Measurements from ENCODE around the gene SOX13.

The SOX13 gene

GRCh38 chr1:204051718-204052117 lies 21.2 kb upstream of the SOX13 start:
- no peak overlapping the region for H3K4me2 ChIP-seq
- H3K4me3 ChIP-seq: no peak overlapping the region
- H4K20me1 ChIP-seq: no peaks in the 10 kb centered on the region
- no peaks in the 10 kb centered on the region for H3K9me3 ChIP-seq (replicated peaks in 1 of 11)
- no peak overlapping the region for H3K9ac ChIP-seq
- TF ChIP-seq Cebpa-rat (IDR thresholded peaks at IDR 0.05): no peak
- H3K27me3 ChIP-seq: no peaks in the 10 kb centered on the region
- no peak overlapping the region for H3K27ac ChIP-seq
- peaks cover 0 to 11% (median 0%) of the 10 kb centered on the region in 10 experiments; a peak in 6 of 20 replicates for H3K4me1 ChIP-seq
- no peaks in the 10 kb centered on the region for H3K36me3 ChIP-seq

GRCh38 chr1:204053893-204054292 lies 19.0 kb upstream of the SOX13 start:
- H3K9ac ChIP-seq: no peak overlapping the region
- no peaks in the 10 kb centered on the region for H3K27me3 ChIP-seq
- peaks cover 0 to 31% (median 8%) of the 10 kb centered on the region in 10 experiments; a peak in 11 of 20 replicates for H3K4me1 ChIP-seq
- H3K4me3 ChIP-seq: no peak overlapping the region
- no peak overlapping the region for H3K4me2 ChIP-seq
- no peaks in the 10 kb centered on the region for H3K9me3 ChIP-seq (replicated peaks in 1 of 11)
- no peaks in the 10 kb centered on the region; a peak in 1 of 22 replicates for H4K20me1 ChIP-seq
- H3K36me3 ChIP-seq: no peaks in the 10 kb centered on the region
- TF ChIP-seq Cebpa-rat (IDR thresholded peaks at IDR 0.05): no peak
- no peak overlapping the region for H3K27ac ChIP-seq

GRCh38 chr1:204059970-204060369 lies 12.9 kb upstream of the SOX13 start:
- no peak for TF ChIP-seq Cebpa-rat (IDR thresholded peaks at IDR 0.05)
- no peak overlapping the region for H3K27ac ChIP-seq

GRCh38 chr1:204062106-204062505 lies 10.8 kb upstream of the SOX13 start:
- Histone ChIP-seq H3K4me2 (no peak overlapping the region), H4K20me1 (no peaks in the 10 kb centered on the region; a peak in 1 of 22 replicates), H3K4me3 (no peak overlapping the region), H3K9ac (no peak overlapping the region), H3K27ac (no peak overlapping the region), H3K9me3 (replicated peaks in 1 of 11) (no peaks in the 10 kb centered on the region), H3K4me1 (peaks cover 17 to 30% (median 23%) of the 10 kb centered on the region in 10 experiments), H3K36me3 (no peaks in the 10 kb centered on the region), H3K27me3 (no peaks in the 10 kb centered on the region)
- no peak for TF ChIP-seq Cebpa-rat (IDR thresholded peaks at IDR 0.05)

More at GRCh38 chr1:204059970-204060369, 12.9 kb upstream of the SOX13 start:
- Histone ChIP-seq H3K27me3 (no peaks in the 10 kb centered on the region), H3K9ac (no peak overlapping the region), H3K4me3 (no peak overlapping the region), H3K4me2 (no peak overlapping the region), H4K20me1 (no peaks in the 10 kb centered on the region; a peak in 1 of 22 replicates), H3K36me3 (no peaks in the 10 kb centered on the region), H3K4me1 (peaks cover 3 to 31% (median 12%) of the 10 kb centered on the region in 10 experiments), H3K9me3 (replicated peaks in 1 of 11) (no peaks in the 10 kb centered on the region)

- H3K4me3 ChIP-seq: no peak overlapping the region
- peaks cover 0 to 6% (median 0%) of the 10 kb centered on the region in 11 experiments; a peak in 2 of 22 replicates for H3K27me3 ChIP-seq
- peaks cover 0 to 13% (median 5%) of the 10 kb centered on the region in 11 experiments; a peak in 5 of 22 replicates for H3K9me3 ChIP-seq (replicated peaks in 1 of 11)
- H3K4me1 ChIP-seq: peaks cover 11 to 19% (median 16%) of the 10 kb centered on the region in 10 experiments
- H3K36me3 ChIP-seq: no peaks in the 10 kb centered on the region
- TF ChIP-seq Cebpa-rat (IDR thresholded peaks at IDR 0.05): no peak
- H3K27ac ChIP-seq: peak overlapping the region in 2 of 11 experiments; percentile 31 to 40; a peak in 4 of 22 replicates
- no peaks in the 10 kb centered on the region for H4K20me1 ChIP-seq
- peak overlapping the region; percentile 61 to 77 (median 67) for H3K4me2 ChIP-seq
- 0 out of 22 replicates have a peak overlapping the region, but pooled peaks of 1 of the 11 experiments have one; percentile 16 for H3K9ac ChIP-seq
Observed at GRCh38 chr1:204065174-204065985, 7.5 kb upstream of the SOX13 start.

- Histone ChIP-seq H3K9ac (no peak overlapping the region), H3K4me2 (peak overlapping the region; percentile 61 to 77 (median 67); a peak in 21 of 22 replicates), H3K4me1 (peaks cover 11 to 19% (median 16%) of the 10 kb centered on the region in 10 experiments), H3K4me3 (no peak overlapping the region), H3K36me3 (no peaks in the 10 kb centered on the region), H3K9me3 (replicated peaks in 1 of 11) (peaks cover 0 to 13% (median 5%) of the 10 kb centered on the region in 11 experiments; a peak in 5 of 22 replicates), H3K27ac (no peak overlapping the region), H3K27me3 (peaks cover 0 to 11% (median 3%) of the 10 kb centered on the region in 11 experiments; a peak in 16 of 22 replicates), H4K20me1 (no peaks in the 10 kb centered on the region)
- no peak for TF ChIP-seq Cebpa-rat (IDR thresholded peaks at IDR 0.05)
Observed at GRCh38 chr1:204065986-204066300, 7.0 kb upstream of the SOX13 start.

- no peak overlapping the region for H3K4me2 ChIP-seq
- peaks cover 7 to 31% (median 23%) of the 10 kb centered on the region in 11 experiments for H3K27me3 ChIP-seq
- H3K27ac ChIP-seq: no peak overlapping the region
- peaks cover 11 to 19% (median 16%) of the 10 kb centered on the region in 10 experiments for H3K4me1 ChIP-seq
- no peaks in the 10 kb centered on the region for H3K36me3 ChIP-seq
- no peak overlapping the region for H3K4me3 ChIP-seq
- no peak overlapping the region for H3K9ac ChIP-seq
- H4K20me1 ChIP-seq: no peaks in the 10 kb centered on the region
- TF ChIP-seq Cebpa-rat (IDR thresholded peaks at IDR 0.05): no peak
- H3K9me3 ChIP-seq (replicated peaks in 1 of 11): peaks cover 0 to 13% (median 5%) of the 10 kb centered on the region in 11 experiments; a peak in 5 of 22 replicates
Observed at GRCh38 chr1:204067935-204068334, 5.0 kb upstream of the SOX13 start.

GRCh38 chr1:204069887-204070286 lies 3.0 kb upstream of the SOX13 start:
- Histone ChIP-seq H3K36me3 (no peaks in the 10 kb centered on the region), H3K4me2 (no peak overlapping the region)

GRCh38 chr1:204070895-204071294 lies 2.0 kb upstream of the SOX13 start:
- H3K4me2 ChIP-seq: no peak overlapping the region
- peaks cover 0 to 20% (median 5%) of the 10 kb centered on the region in 11 experiments; a peak in 6 of 22 replicates for H3K9me3 ChIP-seq (replicated peaks in 1 of 11)
- peaks cover 13 to 22% (median 18%) of the 10 kb centered on the region in 10 experiments for H3K4me1 ChIP-seq
- no peak overlapping the region for H3K27ac ChIP-seq
- H3K27me3 ChIP-seq: peaks cover 34 to 61% (median 53%) of the 10 kb centered on the region in 11 experiments
- H4K20me1 ChIP-seq: peaks cover 0 to 22% (median 10%) of the 10 kb centered on the region in 11 experiments; a peak in 14 of 22 replicates
- no peak overlapping the region for H3K4me3 ChIP-seq
- H3K9ac ChIP-seq: no peak overlapping the region
- no peaks in the 10 kb centered on the region for H3K36me3 ChIP-seq
- TF ChIP-seq Cebpa-rat (IDR thresholded peaks at IDR 0.05): no peak

More at GRCh38 chr1:204069887-204070286, 3.0 kb upstream of the SOX13 start:
- H3K27me3 ChIP-seq: peaks cover 24 to 51% (median 43%) of the 10 kb centered on the region in 11 experiments
- H3K9me3 ChIP-seq (replicated peaks in 1 of 11): peaks cover 0 to 19% (median 5%) of the 10 kb centered on the region in 11 experiments; a peak in 6 of 22 replicates
- peaks cover 20 to 31% (median 27%) of the 10 kb centered on the region in 10 experiments for H3K4me1 ChIP-seq
- H4K20me1 ChIP-seq: peaks cover 0 to 12% (median 4%) of the 10 kb centered on the region in 11 experiments; a peak in 14 of 22 replicates
- no peak overlapping the region for H3K9ac ChIP-seq
- H3K27ac ChIP-seq: no peak overlapping the region
- no peak overlapping the region for H3K4me3 ChIP-seq
- TF ChIP-seq Cebpa-rat (IDR thresholded peaks at IDR 0.05): no peak

All from BLaER1 treated with 17β-estradiol and CSF1 and Interleukin-3, amounts not matched to agents 10 nM and 100 nM (cell line).